Measurements from ENCODE around the gene SMOC2. TPM values are rescaled to one million over a fixed set of nuclear protein-coding genes. Genes with fewer than 3 reads are reported as not detected.
"Not testable (repeated sequence)": the region's sequence is repeated elsewhere in the genome, so short reads cannot be mapped to it uniquely, and the experiment has no call there.

The SMOC2 gene
- total and polyA plus RNA-seq, 2 donors, result 5.4 to 6.5 TPM

- no peak overlapping the region for H3K27ac ChIP-seq (ENCODE audit: low read depth in 1 of 2, low read length in 1 of 2)
Measured at GRCh38 chr6:168675375-168675774, 234.4 kb downstream of the SMOC2 start.

GRCh38 chr6:168675933-168676551 is 235.1 kb downstream of the SMOC2 start:
- Histone ChIP-seq H3K9me3 (ENCODE audit: control insufficient read depth in 2 of 2, insufficient read depth in 1 of 2, low read length in 1 of 2) (peaks cover 0 to 16% of the 10 kb centered on the region in 2 donors), H3K27ac (ENCODE audit: low read depth in 1 of 2, low read length in 1 of 2) (no peak overlapping the region), H3K4me3 (ENCODE audit: low read length in 2 of 2) (no peak overlapping the region), H3K36me3 (ENCODE audit: control insufficient read depth in 2 of 2, insufficient read depth in 2 of 2, low read length in 1 of 2) (no peaks in the 10 kb centered on the region), H3K4me1 (ENCODE audit: control insufficient read depth in 2 of 2, insufficient read depth in 2 of 2, low read length in 2 of 2) (no peaks in the 10 kb centered on the region), H3K27me3 (ENCODE audit: control insufficient read depth in 2 of 2, insufficient read depth in 1 of 2, low read length in 1 of 2) (no peaks in the 10 kb centered on the region)
- DNase-seq (ENCODE audit: low read depth in 6 of 9, low spot score in 9 of 9), result no peak
- 92% methylated on average over 11 of the region's 11 CpGs for WGBS

More at GRCh38 chr6:168675375-168675774, 234.4 kb downstream of the SMOC2 start:
- H3K9me3 ChIP-seq (ENCODE audit: control insufficient read depth in 2 of 2, insufficient read depth in 1 of 2, low read length in 1 of 2), result peaks cover 0 to 16% of the 10 kb centered on the region in 2 donors
- no peaks in the 10 kb centered on the region for H3K4me1 ChIP-seq (ENCODE audit: control insufficient read depth in 2 of 2, insufficient read depth in 2 of 2, low read length in 2 of 2)
- H3K36me3 ChIP-seq (ENCODE audit: control insufficient read depth in 2 of 2, insufficient read depth in 2 of 2, low read length in 1 of 2), result no peaks in the 10 kb centered on the region
- H3K4me3 ChIP-seq (ENCODE audit: low read length in 2 of 2), result no peak overlapping the region
- no peak for DNase-seq (ENCODE audit: low read depth in 6 of 9, low spot score in 9 of 9)
- H3K27me3 ChIP-seq (ENCODE audit: control insufficient read depth in 2 of 2, insufficient read depth in 1 of 2, low read length in 1 of 2), result no peaks in the 10 kb centered on the region
- 74% methylated on average over 11 of the region's 11 CpGs for WGBS

- no peak for DNase-seq (ENCODE audit: low read depth in 6 of 9, low spot score in 9 of 9)
- H3K4me3 ChIP-seq (ENCODE audit: low read length in 2 of 2), result no peak overlapping the region
- no peaks in the 10 kb centered on the region for H3K36me3 ChIP-seq (ENCODE audit: control insufficient read depth in 2 of 2, insufficient read depth in 2 of 2, low read length in 1 of 2)
- no peaks in the 10 kb centered on the region for H3K4me1 ChIP-seq (ENCODE audit: control insufficient read depth in 2 of 2, insufficient read depth in 2 of 2, low read length in 2 of 2)
- peaks cover 0 to 16% of the 10 kb centered on the region in 2 donors for H3K9me3 ChIP-seq (ENCODE audit: control insufficient read depth in 2 of 2, insufficient read depth in 1 of 2, low read length in 1 of 2)
- no peaks in the 10 kb centered on the region for H3K27me3 ChIP-seq (ENCODE audit: control insufficient read depth in 2 of 2, insufficient read depth in 1 of 2, low read length in 1 of 2)
- WGBS, result 85% methylated on average over 16 of the region's 16 CpGs
- no peak overlapping the region for H3K27ac ChIP-seq (ENCODE audit: low read depth in 1 of 2, low read length in 1 of 2)
Measured at GRCh38 chr6:168676552-168677322, 235.8 kb downstream of the SMOC2 start.

GRCh38 chr6:168677323-168677781 is 236.4 kb downstream of the SMOC2 start:
- WGBS, result 80% methylated on average over 6 of the region's 6 CpGs
- not testable (repeated sequence) for DNase-seq (ENCODE audit: low read depth in 6 of 9, low spot score in 9 of 9)

GRCh38 chr6:168678077-168678476 is 237.1 kb downstream of the SMOC2 start:
- Histone ChIP-seq H3K9me3 (ENCODE audit: control insufficient read depth in 2 of 2, insufficient read depth in 1 of 2, low read length in 1 of 2) (peaks cover 0 to 16% of the 10 kb centered on the region in 2 donors), H3K27me3 (ENCODE audit: control insufficient read depth in 2 of 2, insufficient read depth in 1 of 2, low read length in 1 of 2) (no peaks in the 10 kb centered on the region), H3K36me3 (ENCODE audit: control insufficient read depth in 2 of 2, insufficient read depth in 2 of 2, low read length in 1 of 2) (no peaks in the 10 kb centered on the region), H3K4me3 (ENCODE audit: low read length in 2 of 2) (no peak overlapping the region), H3K4me1 (ENCODE audit: control insufficient read depth in 2 of 2, insufficient read depth in 2 of 2, low read length in 2 of 2) (no peaks in the 10 kb centered on the region), H3K27ac (ENCODE audit: low read depth in 1 of 2, low read length in 1 of 2) (no peak overlapping the region)
- DNase-seq (ENCODE audit: low read depth in 6 of 9, low spot score in 9 of 9), result no peak
- 45% methylated on average over 1 of the region's 1 CpG for WGBS

More at GRCh38 chr6:168677323-168677781, 236.4 kb downstream of the SMOC2 start:
- not testable (repeated sequence) for H3K27ac ChIP-seq (ENCODE audit: low read depth in 1 of 2, low read length in 1 of 2); H3K4me3 ChIP-seq (ENCODE audit: low read length in 2 of 2); H3K4me1 ChIP-seq (ENCODE audit: control insufficient read depth in 2 of 2, insufficient read depth in 2 of 2, low read length in 2 of 2); H3K36me3 ChIP-seq (ENCODE audit: control insufficient read depth in 2 of 2, insufficient read depth in 2 of 2, low read length in 1 of 2); H3K27me3 ChIP-seq (ENCODE audit: control insufficient read depth in 2 of 2, insufficient read depth in 1 of 2, low read length in 1 of 2)
- peaks cover 0 to 16% of the 10 kb centered on the region in 2 donors for H3K9me3 ChIP-seq (ENCODE audit: control insufficient read depth in 2 of 2, insufficient read depth in 1 of 2, low read length in 1 of 2)

GRCh38 chr6:168678588-168678987 is 237.6 kb downstream of the SMOC2 start:
- Histone ChIP-seq H3K36me3 (ENCODE audit: control insufficient read depth in 2 of 2, insufficient read depth in 2 of 2, low read length in 1 of 2) (no peaks in the 10 kb centered on the region), H3K4me1 (ENCODE audit: control insufficient read depth in 2 of 2, insufficient read depth in 2 of 2, low read length in 2 of 2) (no peaks in the 10 kb centered on the region), H3K27me3 (ENCODE audit: control insufficient read depth in 2 of 2, insufficient read depth in 1 of 2, low read length in 1 of 2) (no peaks in the 10 kb centered on the region), H3K4me3 (ENCODE audit: low read length in 2 of 2) (no peak overlapping the region), H3K9me3 (ENCODE audit: control insufficient read depth in 2 of 2, insufficient read depth in 1 of 2, low read length in 1 of 2) (peaks cover 0 to 16% of the 10 kb centered on the region in 2 donors), H3K27ac (ENCODE audit: low read depth in 1 of 2, low read length in 1 of 2) (no peak overlapping the region)
- no peak for DNase-seq (ENCODE audit: low read depth in 6 of 9, low spot score in 9 of 9)
- 73% methylated on average over 5 of the region's 5 CpGs for WGBS

- Histone ChIP-seq H3K4me1 (ENCODE audit: control insufficient read depth in 2 of 2, insufficient read depth in 2 of 2, low read length in 2 of 2) (no peaks in the 10 kb centered on the region), H3K36me3 (ENCODE audit: control insufficient read depth in 2 of 2, insufficient read depth in 2 of 2, low read length in 1 of 2) (no peaks in the 10 kb centered on the region), H3K4me3 (ENCODE audit: low read length in 2 of 2) (no peak overlapping the region), H3K9me3 (ENCODE audit: control insufficient read depth in 2 of 2, insufficient read depth in 1 of 2, low read length in 1 of 2) (peaks cover 0 to 2% of the 10 kb centered on the region in 2 donors), H3K27me3 (ENCODE audit: control insufficient read depth in 2 of 2, insufficient read depth in 1 of 2, low read length in 1 of 2) (no peaks in the 10 kb centered on the region), H3K27ac (ENCODE audit: low read depth in 1 of 2, low read length in 1 of 2) (no peak overlapping the region)
- 88% methylated on average over 5 of the region's 5 CpGs for WGBS
- no peak for DNase-seq (ENCODE audit: low read depth in 6 of 9, low spot score in 9 of 9)
Measured at GRCh38 chr6:168681748-168682147, 240.8 kb downstream of the SMOC2 start.

GRCh38 chr6:168683621-168684020 is 242.6 kb downstream of the SMOC2 start:
- Histone ChIP-seq H3K4me1 (ENCODE audit: control insufficient read depth in 2 of 2, insufficient read depth in 2 of 2, low read length in 2 of 2) (no peaks in the 10 kb centered on the region), H3K4me3 (ENCODE audit: low read length in 2 of 2) (no peak overlapping the region), H3K27ac (ENCODE audit: low read depth in 1 of 2, low read length in 1 of 2) (no peak overlapping the region), H3K36me3 (ENCODE audit: control insufficient read depth in 2 of 2, insufficient read depth in 2 of 2, low read length in 1 of 2) (no peaks in the 10 kb centered on the region), H3K9me3 (ENCODE audit: control insufficient read depth in 2 of 2, insufficient read depth in 1 of 2, low read length in 1 of 2) (peaks cover 0 to under 1% of the 10 kb centered on the region in 2 donors), H3K27me3 (ENCODE audit: control insufficient read depth in 2 of 2, insufficient read depth in 1 of 2, low read length in 1 of 2) (no peaks in the 10 kb centered on the region)
- DNase-seq (ENCODE audit: low read depth in 6 of 9, low spot score in 9 of 9), result no peak
- WGBS, result 67% methylated on average over 11 of the region's 11 CpGs

- Histone ChIP-seq H3K27me3 (ENCODE audit: control insufficient read depth in 2 of 2, insufficient read depth in 1 of 2, low read length in 1 of 2) (no peaks in the 10 kb centered on the region), H3K36me3 (ENCODE audit: control insufficient read depth in 2 of 2, insufficient read depth in 2 of 2, low read length in 1 of 2) (no peaks in the 10 kb centered on the region), H3K4me3 (ENCODE audit: low read length in 2 of 2) (no peak overlapping the region), H3K27ac (ENCODE audit: low read depth in 1 of 2, low read length in 1 of 2) (no peak overlapping the region), H3K9me3 (ENCODE audit: control insufficient read depth in 2 of 2, insufficient read depth in 1 of 2, low read length in 1 of 2) (no peaks in the 10 kb centered on the region), H3K4me1 (ENCODE audit: control insufficient read depth in 2 of 2, insufficient read depth in 2 of 2, low read length in 2 of 2) (no peaks in the 10 kb centered on the region)
- no peak for DNase-seq (ENCODE audit: low read depth in 6 of 9, low spot score in 9 of 9)
- whole genome bisulfite sequencing, result 73% methylated on average over 8 of the region's 8 CpGs
Measured at GRCh38 chr6:168684471-168684870, 243.5 kb downstream of the SMOC2 start.

All from thymus (tissue), 11 donors.